GM23338 (cell line): Measurements from ENCODE around the gene ZNF280C. TPM values are rescaled to one million over a fixed set of nuclear protein-coding genes. Genes with fewer than 3 reads are reported as not detected.

ENCODE experiments used
- ATAC-seq: fragments of 200-7000 bp; cut with Tn5 transposase; 3 replicates; pipeline ENCODE4 v1.9.1; 2020
- DNase-seq: peaks from one replicate; pipeline ENCODE4 v3.0.0-alpha.2; 2015; ENCODE audit warnings: low spot score
- H2AFZ ChIP-seq: fragments of 200-600 bp; sonication (generic); 2 replicates; pipeline ENCODE4 v1.8.0; 2016; ENCODE audit warnings: antibody characterized with exemption, mild to moderate bottlenecking, moderate library complexity
- H3F3A ChIP-seq: fragments of 200-600 bp; sonication (generic); replicated peaks from 2 replicates; pipeline ENCODE4 v1.8.0; 2017; ENCODE audit warnings: antibody characterized with exemption, mixed run types, low read depth
- H3K27ac ChIP-seq: fragments of 200-600 bp; sonication (generic); 2 replicates; pipeline ENCODE4 v1.6.1; 2016; ENCODE audit warnings: low read depth
- H3K27me3 ChIP-seq: fragments of 200-600 bp; sonication (generic); 2 replicates; pipeline ENCODE4 v1.8.0; 2016; ENCODE audit warnings: mild to moderate bottlenecking, mixed run types, moderate library complexity; ENCODE audit not compliant: insufficient read depth
- H3K36me3 ChIP-seq: fragments of 200-600 bp; sonication (generic); 2 replicates; pipeline ENCODE4 v1.8.0; 2016; ENCODE audit warnings: mild to moderate bottlenecking; ENCODE audit not compliant: insufficient read depth
- H3K4me1 ChIP-seq: fragments of 200-600 bp; sonication (generic); 2 replicates; pipeline ENCODE4 v1.8.0; 2016; ENCODE audit warnings: mild to moderate bottlenecking, moderate library complexity; ENCODE audit not compliant: insufficient read depth
- H3K4me2 ChIP-seq: fragments of 200-600 bp; sonication (generic); 2 replicates; pipeline ENCODE4 v1.7.1; 2017; ENCODE audit warnings: mixed run types
- H3K4me3 ChIP-seq: fragments of 200-600 bp; sonication (generic); 2 replicates; pipeline ENCODE4 v1.6.1; 2016; ENCODE audit warnings: mixed run types
- H3K79me2 ChIP-seq: fragments of 200-600 bp; sonication (generic); replicated peaks from 2 replicates; pipeline ENCODE4 v1.8.0; 2017; ENCODE audit warnings: mild to moderate bottlenecking; ENCODE audit not compliant: insufficient read depth
- H3K9me2 ChIP-seq: fragments of 200-600 bp; sonication (generic); 2 replicates; pipeline ENCODE4 v1.8.0; 2017; ENCODE audit not compliant: insufficient read depth
- H4K20me1 ChIP-seq: fragments of 200-600 bp; sonication (generic); replicated peaks from 2 replicates; pipeline ENCODE4 v1.8.0; 2017; ENCODE audit warnings: mild to moderate bottlenecking; ENCODE audit not compliant: insufficient read depth
- H3K27ac Mint-ChIP-seq: 2 replicates; pipeline ENCODE4 v1.8.0; 2020; ENCODE audit warnings: inconsistent platforms, mild to moderate bottlenecking, moderate library complexity, mixed read lengths
- H3K27me3 Mint-ChIP-seq: 3 replicates; pipeline ENCODE4 v1.8.0; 2022; ENCODE audit warnings: low read depth, mild to moderate bottlenecking, moderate library complexity, mixed read lengths, inconsistent platforms; ENCODE audit not compliant: insufficient read depth, poor library complexity
- H3K36me3 Mint-ChIP-seq: 3 replicates; pipeline ENCODE4 v1.8.0; 2021; ENCODE audit warnings: low read depth, mild to moderate bottlenecking, inconsistent platforms, moderate library complexity, mixed read lengths
- H3K4me1 Mint-ChIP-seq: 3 replicates; pipeline ENCODE4 v1.8.0; 2020; ENCODE audit warnings: mild to moderate bottlenecking, inconsistent platforms, mixed read lengths
- H3K4me3 Mint-ChIP-seq: 3 replicates; pipeline ENCODE4 v1.8.0; 2021; ENCODE audit warnings: moderate library complexity, mild to moderate bottlenecking, inconsistent platforms, mixed read lengths
- H3K9me3 Mint-ChIP-seq: 3 replicates; pipeline ENCODE4 v1.8.0; 2020; ENCODE audit warnings: moderate library complexity, mild to moderate bottlenecking, inconsistent platforms, mixed read lengths
- CREB1 ChIP-seq: fragments of 250-450 bp; sonication (Bioruptor Pico); IDR thresholded peaks from 2 replicates; pipeline ENCODE4 v1.5.0; 2020; ENCODE audit warnings: low read depth, mild to moderate bottlenecking, moderate library complexity
- CTCF ChIP-seq, 2 experiments: fragments of 200-600 bp in 1 of 2; sonication (generic) in 1 of 2; conservative IDR thresholded peaks; 2 replicates each; pipeline versions ENCODE4 v1.5.1 to v1.6.1; 2016 to 2017; ENCODE audit warnings: antibody characterized with exemption in 2 of 2, low read depth in 2 of 2, mild to moderate bottlenecking in 2 of 2, moderate library complexity in 1 of 2
- ETS1 ChIP-seq: IDR thresholded peaks from 2 replicates; pipeline ENCODE4 v1.6.1; 2016; ENCODE audit warnings: antibody characterized with exemption
- EZH2 ChIP-seq: fragments of 200-600 bp; sonication (generic); IDR thresholded peaks from one replicate; pipeline ENCODE4 v1.8.0; 2017; ENCODE audit warnings: antibody characterized with exemption, mild to moderate bottlenecking, low read depth; ENCODE audit not compliant: unreplicated experiment
- EZH2phosphoT487 ChIP-seq: fragments of 200-600 bp; sonication (generic); IDR thresholded peaks from one replicate; pipeline ENCODE4 v1.8.1; 2018; ENCODE audit warnings: antibody characterized with exemption; ENCODE audit not compliant: unreplicated experiment
- POLR2AphosphoS5 ChIP-seq: IDR thresholded peaks from 2 replicates; pipeline ENCODE4 v1.6.1; 2016; ENCODE audit warnings: antibody characterized with exemption, low read depth
- ZNF462 ChIP-seq: fragments of 250-450 bp; sonication (Bioruptor Pico); IDR thresholded peaks from 2 replicates; pipeline ENCODE4 v1.5.0; 2020; ENCODE audit warnings: mild to moderate bottlenecking, moderate library complexity
- polyA plus RNA-seq: library from polyadenylated mRNA; unstranded; fragments of >200 nt; fragmentation: Nextera tagmentation; extraction: Ambion mirVana; gene quantifications from 2 replicates; pipeline ENCODE4 v1.2.1, GENCODE V29; 2016
- total RNA-seq: library from RNA; depleted of rRNA; stranded (reverse); fragments of >200 nt; shearing (Covaris generic); gene quantifications from 2 replicates; pipeline ENCODE4 v1.2.3, GENCODE V29; 2014

ZNF280C gene
- total and polyA plus RNA-seq, 2 experiments from 2014 or later: 7.9 to 14.4 TPM

- TF ChIP-seq ZNF462 (no peak), CTCF (conservative IDR thresholded peaks at IDR 0.05; ENCODE audit: low read depth in 2 of 2) (no peak)
Observed at GRCh38 chrX:130224810-130225209, 43.9 kb downstream of the ZNF280C start (continued).

GRCh38 chrX:130216320-130216719 is 52.4 kb downstream of the ZNF280C start:
- H3K4me1 ChIP-seq: no peaks in the 10 kb centered on the region
- Mint-ChIP-seq H3K4me3 (no peak overlapping the region), H3K27ac (no peak overlapping the region), H3K4me1 (no peaks in the 10 kb centered on the region), H3K9me3 (no peaks in the 10 kb centered on the region), H3K27me3 (no peaks in the 10 kb centered on the region), H3K36me3 (peaks cover 50% of the 10 kb centered on the region)
- no peak for DNase-seq
- H3K36me3 ChIP-seq: peaks cover 12% of the 10 kb centered on the region; the same call in 1 of the 2 replicates
- no peaks in the 10 kb centered on the region for H3F3A ChIP-seq
- H3K79me2 ChIP-seq: no peaks in the 10 kb centered on the region
- ATAC-seq: no peak
- H3K4me2 ChIP-seq: no peak overlapping the region
- no peaks in the 10 kb centered on the region for H3K9me2 ChIP-seq
- no peak overlapping the region for H3K4me3 ChIP-seq
- no peaks in the 10 kb centered on the region for H4K20me1 ChIP-seq
- H3K27me3 ChIP-seq: no peaks in the 10 kb centered on the region
- no peak overlapping the region for H3K27ac ChIP-seq
- no peak overlapping the region for H2AFZ ChIP-seq
- TF ChIP-seq EZH2 (no peak), EZH2phosphoT487 (no peak), CREB1 (CRISPR knock-in tag) (no peak), POLR2AphosphoS5 (no peak), CTCF (conservative IDR thresholded peaks at IDR 0.05; ENCODE audit: low read depth in 2 of 2) (no peak), ETS1 (no peak)
